Uterus (tissue), 2 donors: ENCODE measurements around the gene NAT10.
A peak's percentile ranks its signal among the peaks of the same experiment; 100 is the strongest.

Experiments used
- CTCF ChIP-seq, 4 experiments: fragments of 200-600 bp in 2 of 4; fragments of 450-650 bp in 2 of 4; sonication (generic) in 2 of 4; IDR thresholded peaks; one replicate each; pipeline ENCODE4 v1.5.1; 2016 to 2019; ENCODE audit warnings: antibody characterized with exemption in 4 of 4, mild to moderate bottlenecking in 2 of 4, moderate library complexity in 1 of 4
- POLR2A ChIP-seq, 2 donors: fragments of 450-650 bp; IDR thresholded peaks; one replicate each; pipeline ENCODE4 v1.6.1; 2016; ENCODE audit warnings: antibody characterized with exemption in 2 of 2, mild to moderate bottlenecking in 1 of 2, moderate library complexity in 1 of 2

- TF ChIP-seq POLR2A (IDR thresholded peaks at IDR 0.05), result peak in 1 of 2 donors; percentile 47
- TF ChIP-seq CTCF (IDR thresholded peaks at IDR 0.05), result peak; percentile 94 to 99 (median 97)
These were observed 69.1 kb downstream of the NAT10 start for GRCh38 chr11:34174412-34175041.
